Fibroblast of skin of left biceps (primary cell): ENCODE data around the gene HOXB8.

Experiments
- DNase-seq, 2 experiments: peaks; one replicate each; pipeline ENCODE4 v3.0.0-alpha.2; 2013; ENCODE audit warnings: low read depth in 2 of 2

The HOXB8 gene

DNA sequence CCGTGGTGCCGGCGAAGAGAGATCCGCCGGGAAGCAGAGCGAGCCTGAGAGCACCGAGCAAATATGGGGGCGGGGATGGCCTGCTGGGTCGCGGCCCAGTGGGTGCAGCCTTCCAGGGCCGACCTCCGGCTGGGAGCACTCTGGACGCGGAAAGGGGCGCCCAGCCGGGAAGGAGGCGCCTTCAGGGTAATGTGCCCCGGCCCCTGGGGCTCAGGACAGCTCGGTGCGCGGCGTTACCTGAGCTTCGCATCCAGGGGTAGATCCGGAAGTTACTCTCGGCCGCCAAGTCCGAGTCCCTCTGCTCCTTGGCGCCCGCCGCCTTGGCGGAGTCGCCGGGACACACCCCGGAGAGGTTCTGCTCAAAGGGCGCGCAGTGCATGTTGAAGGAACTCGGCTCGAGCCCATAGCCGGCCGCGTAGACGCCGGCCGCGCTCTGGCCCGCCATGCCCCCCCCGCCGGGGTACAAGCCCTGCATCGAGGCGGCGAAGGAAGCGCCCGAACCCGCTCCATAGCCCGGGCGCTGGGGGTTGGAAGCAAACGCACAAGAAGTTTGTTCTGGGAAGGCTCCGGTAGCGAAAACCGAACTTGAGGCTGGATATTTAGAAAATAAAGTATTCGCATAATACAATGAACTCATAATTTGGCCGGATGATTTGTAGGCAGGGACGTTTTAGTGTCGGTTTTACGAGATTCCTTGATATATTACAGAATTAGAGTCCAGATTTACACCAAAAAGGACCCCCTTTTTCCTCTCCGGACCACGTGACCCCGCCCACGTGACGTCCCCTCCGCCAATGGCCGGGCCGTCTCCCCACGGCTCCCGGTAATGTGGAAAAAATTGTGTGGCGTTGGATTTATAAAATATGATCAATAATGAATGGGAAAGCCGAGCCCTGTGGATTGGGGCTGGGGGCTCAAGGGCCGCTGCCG lies 4.5 kb downstream of the HOXB8 start, which contains the start of gene HOXB7:
Gene HOXB7 (minus strand): TSS at position 736 of the 930 bp plus-strand sequence. CDS start 99 bp downstream, at position 637.
- no peak for DNase-seq

DNA sequence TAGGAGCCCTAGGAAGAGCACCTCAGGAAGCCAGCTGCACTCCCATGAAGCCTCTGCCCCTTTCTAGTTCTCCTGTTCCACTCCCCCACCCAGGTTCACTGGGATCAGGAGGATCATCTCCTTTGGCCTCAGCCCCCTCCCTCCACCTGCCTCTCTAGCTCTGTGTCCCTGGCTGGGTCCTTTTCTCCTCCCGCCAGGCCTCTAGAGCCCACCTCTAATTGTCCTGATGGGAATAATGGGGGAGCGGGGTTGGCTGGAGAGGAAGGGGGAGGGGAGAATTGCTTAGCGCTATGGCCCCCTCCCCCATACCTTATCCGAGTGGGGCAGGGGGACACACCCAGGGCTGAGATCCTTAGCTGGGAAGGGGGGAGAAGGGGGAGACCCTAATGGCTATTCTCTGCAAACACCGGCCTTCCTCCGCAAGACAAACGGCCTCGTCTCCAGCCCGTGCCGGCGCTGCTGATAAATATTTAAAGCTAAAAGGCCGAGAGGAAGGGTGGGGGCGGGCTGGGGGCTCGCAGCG lies 5.3 kb downstream of the HOXB8 start:
- DNase-seq: no peak

DNA sequence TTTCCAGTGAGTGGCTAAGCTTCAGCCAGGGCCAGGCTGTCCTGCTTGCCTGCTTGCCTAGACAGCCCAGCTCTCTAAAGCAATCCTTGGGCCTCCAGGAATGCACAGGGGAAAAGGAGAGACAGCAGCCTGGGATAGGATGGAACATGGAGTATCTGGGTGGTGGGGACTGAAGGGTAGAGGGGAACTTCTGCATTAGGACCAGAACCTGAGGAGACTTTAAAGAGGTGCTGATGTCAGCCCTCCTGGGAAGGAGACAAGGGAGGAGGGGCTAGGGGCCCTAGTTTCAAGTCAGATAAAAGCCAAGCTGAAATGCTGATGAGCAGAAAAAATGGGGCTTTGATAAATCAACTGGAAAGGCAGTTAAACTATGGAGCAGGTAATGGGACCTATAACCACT lies 6.1 kb downstream of the HOXB8 start:
- no peak for DNase-seq

DNA sequence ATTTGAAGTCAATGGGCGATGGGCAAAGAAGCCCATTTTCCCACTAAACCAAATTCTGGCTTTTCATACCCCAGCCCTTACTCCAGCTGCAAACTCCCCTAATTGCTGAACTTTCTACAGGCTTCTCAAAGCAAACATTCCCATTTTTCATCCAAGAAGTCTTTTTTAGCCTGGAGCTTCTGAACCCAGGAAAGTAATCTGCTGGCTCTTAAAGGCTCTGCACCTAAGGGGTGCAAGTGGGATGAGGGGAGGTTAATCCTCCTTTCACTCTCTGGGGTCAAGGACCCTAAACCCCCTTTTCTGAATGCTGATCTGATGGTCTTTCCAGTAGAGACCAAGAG lies 6.6 kb downstream of the HOXB8 start:
- DNase-seq: no peak

DNA sequence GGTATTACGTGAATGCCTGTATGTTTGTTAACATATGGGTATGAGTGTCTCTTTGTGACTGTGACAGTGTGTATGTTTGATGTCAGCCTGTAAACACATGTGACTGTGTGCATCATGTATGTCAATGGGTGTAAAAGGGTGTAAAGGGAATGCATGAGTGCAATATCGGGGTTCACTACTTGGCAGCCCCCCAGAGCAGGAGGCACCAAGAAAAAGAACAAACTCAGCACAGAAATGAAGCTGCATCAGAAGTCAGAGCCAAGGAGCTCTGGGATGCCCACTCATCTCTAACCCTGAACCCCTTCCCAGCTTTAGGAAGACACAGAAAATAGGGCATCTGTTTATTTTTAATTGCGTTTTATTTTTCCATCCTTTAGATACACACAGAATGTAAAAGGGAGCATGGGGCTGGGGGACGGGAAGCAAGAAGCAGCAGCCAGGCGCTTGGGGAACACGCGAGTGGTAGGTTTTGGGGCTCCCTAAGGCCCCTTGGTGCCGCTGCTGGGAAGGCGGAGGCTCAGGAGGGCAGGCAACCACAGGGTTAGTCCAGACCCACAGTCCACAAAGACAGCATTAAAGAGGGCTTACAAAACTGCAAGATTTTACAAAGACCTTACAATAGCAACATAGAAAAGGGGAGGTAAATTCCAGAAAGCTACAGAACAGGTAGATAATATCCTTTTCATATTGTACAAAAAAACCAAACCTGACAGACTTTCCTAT lies 8.0 kb downstream of the HOXB8 start:
- no peak for DNase-seq

DNA sequence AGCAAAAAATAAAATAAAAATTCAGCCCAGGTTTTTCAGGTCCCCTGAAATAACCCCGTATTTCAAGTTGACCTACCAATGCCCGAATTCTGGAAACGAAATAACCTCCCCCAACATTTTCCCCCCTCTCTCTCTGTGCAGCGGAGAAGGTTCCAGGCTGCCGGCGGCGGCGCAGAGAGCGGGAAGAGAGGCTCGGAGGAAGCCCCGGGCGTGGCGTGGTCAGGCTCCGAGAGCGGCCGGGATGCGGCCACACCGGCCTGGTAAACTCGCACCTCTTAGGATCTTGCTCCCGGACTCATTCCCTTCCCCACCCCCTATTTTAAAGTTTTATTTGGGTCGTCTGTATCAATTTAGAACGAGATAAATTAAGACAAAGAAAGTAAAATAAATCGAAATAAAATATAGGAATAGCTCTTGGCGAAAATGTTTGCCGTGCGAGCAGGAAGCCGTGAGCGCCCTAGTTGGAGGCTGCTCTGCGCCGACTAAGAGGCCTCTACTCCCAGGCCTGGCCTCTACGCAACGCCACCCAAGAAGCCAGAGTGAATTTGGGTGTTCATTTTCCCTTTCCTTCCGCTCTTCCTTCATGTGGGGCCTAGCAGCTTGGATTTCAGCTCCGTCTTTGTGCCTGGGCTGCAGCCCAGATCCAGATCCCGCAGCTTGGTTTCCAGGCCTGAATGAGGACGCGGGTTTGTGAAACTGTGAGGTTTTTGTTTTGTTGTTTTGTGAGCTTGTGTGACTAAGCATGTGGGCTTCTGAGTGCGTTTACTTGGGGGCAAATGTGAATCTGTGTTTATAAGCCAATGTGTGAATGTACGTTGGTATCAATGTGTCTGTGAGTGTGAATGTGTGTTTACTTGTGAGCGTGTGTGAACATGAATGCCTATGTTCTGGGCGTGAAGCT lies 8.9 kb downstream of the HOXB8 start:
- no peak for DNase-seq

DNA sequence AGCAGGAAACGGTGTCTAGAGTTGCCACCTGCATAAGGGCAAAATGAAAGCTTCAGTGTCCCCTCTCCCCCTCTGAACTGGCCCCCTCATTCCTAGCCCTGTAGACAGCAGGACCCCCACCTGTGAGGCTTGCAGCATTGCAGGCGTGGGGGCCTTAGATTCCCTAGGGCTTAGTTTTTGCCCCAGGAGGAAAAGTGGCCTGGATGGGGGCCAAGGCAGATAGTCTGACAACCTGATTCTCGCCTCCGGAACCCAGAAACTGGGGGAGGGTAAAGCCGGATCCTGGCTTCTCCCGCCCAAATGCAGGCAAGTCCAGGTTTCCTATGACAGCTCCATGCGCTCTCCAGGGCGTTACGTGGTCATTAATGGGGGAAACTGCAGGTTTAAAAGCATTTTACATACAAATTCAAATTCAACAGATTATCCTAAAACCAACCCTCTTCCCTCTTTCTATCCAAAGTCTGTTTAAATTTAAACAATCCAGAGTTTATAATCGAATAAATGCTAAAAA lies 9.6 kb downstream of the HOXB8 start:
- DNase-seq: no peak

DNA sequence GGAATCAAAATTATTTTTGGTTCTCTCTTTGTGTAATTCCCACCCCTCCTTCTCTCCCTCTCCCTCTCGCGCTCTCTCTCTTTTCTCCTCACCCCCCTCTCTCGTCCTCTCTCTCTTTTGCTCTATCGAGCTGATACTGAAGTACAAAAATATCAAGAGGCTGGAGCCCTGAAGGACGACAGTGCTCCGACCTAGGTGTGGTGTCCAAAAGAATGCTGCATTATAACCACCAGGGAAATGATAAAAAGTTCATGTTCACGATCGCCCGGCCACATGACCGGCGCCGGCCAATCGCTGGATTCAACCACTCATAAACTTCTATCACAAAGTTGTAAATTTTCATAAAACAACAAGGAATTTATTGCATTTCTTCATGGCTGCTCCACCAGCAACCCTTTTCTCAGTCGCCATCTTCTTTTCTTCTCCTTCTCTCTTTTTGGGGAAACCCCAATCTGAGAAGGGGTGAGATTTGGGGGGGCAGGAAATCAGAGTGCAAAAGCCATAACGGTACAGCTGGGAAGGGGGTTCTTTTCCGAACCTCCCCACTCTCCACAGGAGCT lies 10.2 kb downstream of the HOXB8 start, which contains the start of gene HOXB6:
Gene HOXB6 (minus strand): TSS at position 217 of the 560 bp plus-strand sequence. CDS start 6,836 bp downstream, outside the sequence.
- no peak for DNase-seq

DNA sequence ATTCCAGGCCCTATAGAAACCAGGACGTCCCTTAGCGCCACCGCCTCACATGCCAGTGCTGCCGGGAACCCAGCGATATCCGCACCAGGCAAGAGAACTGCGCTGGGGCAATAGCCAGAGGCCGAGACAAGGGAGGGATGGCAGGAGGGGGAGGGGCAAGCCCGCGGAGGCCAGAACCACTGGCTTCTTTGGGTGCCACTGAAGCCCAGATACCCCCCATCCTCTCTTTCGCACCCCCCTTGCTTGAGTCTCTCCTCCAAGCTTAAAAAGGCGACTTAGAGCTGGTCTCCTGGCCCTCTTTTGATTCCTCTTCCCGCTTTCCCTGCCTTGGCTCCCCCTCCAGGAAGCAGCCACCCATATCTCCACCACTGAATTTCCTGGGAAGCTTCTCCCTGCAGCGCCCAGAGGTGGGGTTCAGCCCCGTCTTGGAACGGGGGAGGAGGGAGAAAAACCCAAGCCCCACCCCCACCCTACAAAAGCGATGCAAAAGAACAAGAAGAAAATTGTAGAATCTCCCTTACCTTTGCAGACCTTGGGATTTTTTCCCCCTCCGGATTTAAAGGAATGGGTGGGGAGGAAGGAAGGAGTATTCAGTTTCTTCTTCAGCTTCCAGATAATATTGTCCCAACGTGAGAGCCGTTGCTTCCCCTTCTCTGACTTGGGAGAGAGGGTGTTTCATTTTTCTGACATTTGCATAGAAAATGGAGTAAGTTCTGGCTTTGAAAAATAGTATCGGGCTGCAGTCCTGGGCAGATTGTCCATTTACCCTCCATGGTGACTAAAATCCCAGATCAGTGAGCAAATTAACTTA lies 10.9 kb downstream of the HOXB8 start:
- no peak for DNase-seq

DNA sequence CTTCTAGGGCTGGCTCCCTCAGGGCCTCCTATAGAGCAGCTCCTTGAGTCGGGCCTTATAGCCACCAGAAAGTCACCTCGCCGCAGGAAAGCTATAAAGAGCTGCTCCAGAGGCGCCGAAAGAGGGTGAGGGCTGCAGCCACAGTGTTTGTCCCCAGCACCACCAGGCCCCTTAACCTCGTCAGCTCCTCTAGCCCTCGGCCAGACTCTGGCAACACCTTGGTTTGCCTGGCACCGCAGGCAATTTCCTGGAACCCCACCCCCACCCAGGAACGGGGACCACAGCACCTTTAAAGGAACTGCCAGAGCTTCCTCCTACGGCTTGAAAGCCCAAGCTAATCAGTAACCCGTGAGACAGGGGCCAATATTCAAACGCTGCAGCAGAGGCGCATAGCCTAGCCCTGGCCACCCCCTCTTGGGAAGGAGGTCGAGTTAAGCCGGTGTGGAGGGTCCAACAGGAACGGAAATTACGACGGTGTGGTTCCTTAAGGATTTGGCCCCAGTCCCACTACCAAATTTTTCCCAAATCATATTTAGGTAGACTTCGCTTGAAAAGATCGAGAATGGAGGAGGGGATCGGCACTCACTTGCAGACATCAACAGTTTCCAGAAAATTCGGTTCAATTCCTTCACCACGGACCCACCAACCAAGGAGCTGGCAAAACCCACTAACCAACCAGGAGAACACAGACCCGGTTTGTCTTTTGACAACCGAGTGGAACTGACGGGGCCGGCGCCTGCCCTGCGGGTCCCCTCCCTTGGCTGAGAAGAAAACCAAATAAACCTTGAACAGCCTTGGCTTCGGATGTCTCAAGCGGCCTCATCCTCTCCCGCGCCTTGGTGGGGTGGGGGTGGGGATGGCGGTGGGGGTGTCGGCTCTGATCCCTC lies 13.3 kb downstream of the HOXB8 start:
- DNase-seq: no peak

DNA sequence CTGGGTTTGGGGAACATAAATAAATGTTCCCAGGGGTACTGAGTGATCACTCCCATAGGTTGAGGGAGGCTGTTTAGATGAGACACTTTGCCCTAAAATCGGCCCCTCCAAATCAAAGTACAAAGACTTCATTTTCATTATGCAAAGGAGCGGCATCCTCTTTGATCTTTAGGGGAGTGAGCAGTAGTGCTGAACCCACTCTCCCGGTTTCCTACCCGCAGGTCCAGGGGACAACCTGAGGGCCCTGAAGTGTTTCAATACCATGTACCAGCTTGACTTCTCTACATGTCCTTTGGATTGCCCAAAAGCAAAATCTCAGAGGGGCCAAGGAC lies 13.9 kb downstream of the HOXB8 start:
- DNase-seq: no peak

DNA sequence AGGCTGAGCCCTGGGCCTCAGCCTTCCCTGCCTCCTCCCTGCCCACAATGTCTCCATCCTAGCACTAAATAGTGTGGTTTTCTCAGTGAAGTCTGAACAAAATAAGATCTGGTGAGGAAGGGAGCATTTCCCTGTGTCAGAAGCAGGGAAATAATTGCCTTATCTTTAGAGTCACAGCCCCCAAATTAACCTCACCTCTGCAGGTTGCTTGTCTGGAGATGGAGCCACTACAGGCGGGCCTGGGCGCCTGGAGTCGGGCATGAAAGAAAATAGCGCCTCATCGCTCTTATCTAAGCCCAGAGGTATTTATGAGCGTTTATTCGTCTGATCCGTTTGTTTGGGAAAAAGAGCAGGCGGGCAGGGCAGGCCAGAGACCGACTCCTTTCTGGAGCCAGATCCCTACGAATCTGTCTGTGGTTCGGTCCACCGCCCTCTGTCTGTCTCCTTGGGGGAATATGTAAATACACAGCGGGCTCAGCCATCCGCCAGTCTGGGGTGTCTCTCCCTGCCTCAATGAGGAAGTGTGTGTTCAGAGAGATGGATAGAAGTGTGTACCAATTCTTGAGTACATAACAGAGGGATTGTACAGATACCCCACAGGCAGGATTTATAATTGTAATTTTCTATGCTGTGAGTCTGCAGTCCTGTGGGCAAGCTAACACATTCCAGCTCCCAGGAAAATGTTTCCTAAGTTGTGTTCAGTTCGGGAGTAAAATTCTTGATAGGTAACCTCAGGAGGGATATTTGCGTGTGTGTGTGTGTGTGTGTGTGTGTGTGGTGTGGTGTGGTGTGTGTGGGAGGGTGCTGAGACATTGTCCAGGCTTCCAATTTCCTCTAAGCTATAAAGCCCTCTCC lies 14.6 kb downstream of the HOXB8 start:
- DNase-seq: no peak

DNA sequence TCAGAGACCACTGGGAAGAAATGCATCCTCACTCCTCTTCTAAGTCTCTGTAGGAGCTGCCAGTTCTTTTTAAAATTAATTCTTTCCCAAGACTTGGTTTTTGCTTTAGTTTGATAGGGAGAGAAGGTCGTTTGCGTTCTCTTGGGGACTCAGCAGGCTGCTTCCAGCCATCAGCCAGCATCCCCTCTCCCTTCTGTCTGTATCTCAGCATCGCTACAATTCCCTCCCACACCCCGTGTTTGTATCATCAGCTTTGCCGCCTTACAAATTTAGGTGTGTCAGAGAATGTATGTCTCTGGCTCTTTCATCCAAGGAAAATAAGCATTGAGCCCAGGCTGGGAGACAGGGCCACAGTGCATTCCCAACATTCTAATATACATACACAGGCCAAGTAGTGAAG lies 15.7 kb downstream of the HOXB8 start:
- no peak for DNase-seq

DNA sequence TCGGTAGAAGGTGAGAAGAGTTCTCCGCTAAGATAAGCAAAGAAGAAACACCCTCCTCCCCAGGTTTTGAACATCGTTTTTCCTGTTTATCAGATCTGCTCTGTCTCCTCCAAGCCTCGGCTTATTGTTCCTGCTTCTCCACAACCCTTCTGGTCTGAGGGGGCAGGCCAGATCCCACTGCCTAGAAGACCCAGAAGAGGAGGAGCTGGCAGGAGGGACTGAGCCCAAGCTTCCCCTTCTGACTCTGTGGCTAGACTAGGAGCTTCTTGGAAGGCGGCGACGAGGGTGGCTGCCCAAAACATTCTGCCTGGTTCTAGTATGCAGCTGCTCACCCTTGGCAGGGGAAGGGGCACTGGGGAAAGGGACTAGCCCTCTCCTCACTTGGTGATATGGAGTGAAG lies 16.4 kb downstream of the HOXB8 start:
- no peak for DNase-seq

DNA sequence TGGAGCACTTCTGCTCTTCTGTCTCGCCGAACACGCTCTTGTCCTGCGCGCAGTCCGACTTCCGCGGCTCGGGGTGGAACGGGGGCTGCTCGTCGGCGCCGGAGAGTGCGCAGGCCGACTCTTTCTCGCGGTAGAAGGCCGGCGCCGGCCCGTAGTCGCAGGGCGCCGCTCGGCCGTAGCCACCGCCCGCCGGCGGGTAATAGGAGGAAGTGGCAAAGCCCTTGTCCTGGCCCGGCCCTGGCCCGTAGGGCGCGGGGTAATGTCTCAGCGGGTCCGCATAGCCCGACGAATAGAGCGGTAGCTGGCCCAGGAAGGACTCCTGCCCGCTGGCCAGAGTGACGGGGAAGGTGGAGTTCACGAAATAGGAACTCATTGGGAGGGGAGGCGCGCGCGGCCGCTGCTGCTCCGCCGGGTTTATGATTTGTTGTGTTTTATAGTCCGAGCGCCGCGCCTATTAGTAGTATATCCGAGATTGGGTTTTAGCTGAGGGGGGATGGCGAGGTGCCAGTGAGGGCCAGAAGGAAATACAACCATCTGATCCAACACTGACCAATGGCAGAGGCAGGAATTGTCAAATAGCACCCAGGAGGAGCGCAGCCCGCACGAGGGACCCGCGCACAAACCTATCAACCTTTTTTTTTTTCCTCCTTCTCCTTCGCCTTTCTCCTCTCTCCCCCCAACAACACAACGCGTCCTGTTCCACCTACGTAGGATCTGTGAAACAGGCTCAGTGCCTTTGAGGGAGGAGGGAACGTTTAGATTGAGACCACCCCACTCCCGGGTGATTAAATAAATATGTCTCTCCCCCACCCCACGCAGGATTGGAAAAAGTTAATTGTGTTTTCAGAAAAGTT lies 17.1 kb downstream of the HOXB8 start:
- no peak for DNase-seq

DNA sequence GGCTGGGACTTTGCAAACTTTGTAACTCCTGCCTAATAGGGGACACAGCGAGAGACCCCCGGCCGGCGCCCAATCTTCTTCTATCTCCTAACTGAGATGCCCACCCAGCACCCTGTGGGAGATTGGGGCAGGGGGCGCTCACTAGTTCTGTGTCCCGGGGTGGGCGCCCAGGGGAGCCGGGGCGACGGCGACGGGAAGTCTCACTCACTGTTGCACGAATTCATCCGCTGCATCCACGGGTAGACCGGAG lies 17.6 kb downstream of the HOXB8 start:
- no peak for DNase-seq

DNA sequence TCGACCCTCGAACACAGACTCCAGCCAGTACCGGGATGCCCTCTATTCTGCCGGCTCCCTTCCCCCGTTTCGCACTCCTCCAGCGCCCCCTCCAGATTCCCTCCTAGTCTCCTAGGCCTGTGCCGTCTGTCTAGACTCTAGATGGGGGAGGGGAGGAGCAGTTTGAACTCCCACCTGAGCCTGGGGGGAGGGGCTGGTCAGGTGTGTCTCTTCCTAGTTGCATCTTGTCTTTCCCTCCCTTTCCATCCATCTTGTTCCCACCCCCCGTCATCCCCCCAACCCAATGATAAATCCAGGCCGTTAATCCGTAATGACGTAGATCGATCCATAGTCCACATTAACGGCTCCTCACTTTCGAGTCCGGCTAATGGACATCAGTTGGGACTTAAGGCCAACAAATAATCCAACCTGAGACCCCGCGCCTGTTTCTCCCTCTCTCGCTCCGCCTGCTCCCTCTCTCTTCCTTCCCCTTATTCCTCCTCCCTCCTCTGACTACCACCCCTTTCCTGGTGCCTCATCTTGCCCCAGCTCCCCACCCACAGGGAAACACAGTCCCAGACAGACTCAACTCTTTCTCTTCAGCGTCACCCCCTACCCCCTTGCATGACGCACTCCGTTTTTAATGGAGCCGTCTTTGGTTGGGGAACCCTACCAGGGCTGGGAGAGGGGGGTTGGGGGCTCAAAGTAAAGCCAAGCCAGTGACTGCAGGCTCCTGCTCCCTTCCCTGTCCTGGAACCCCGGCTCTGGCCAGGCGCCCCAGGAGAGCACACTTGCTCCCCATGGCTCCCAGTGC lies 18.2 kb downstream of the HOXB8 start:
- DNase-seq: no peak
